Activated CD4-positive, alpha-beta T cell treated with anti-CD3 and anti-CD28 coated beads, Interleukin-10, Interleukin-2, amounts not matched to agents 100 ng/mL and 50 ng/mL, durations not matched to agents 16 hours and 8 hours (primary cell): ENCODE results near the gene CCDC174.
"Not testable (repeated sequence)": the region's sequence is repeated elsewhere in the genome, so short reads cannot be mapped to it uniquely, and the experiment has no call there.

ENCODE experiments used
- DNase-seq: peaks from one replicate; pipeline ENCODE4 v3.0.0-alpha.2; 2020

Gene CCDC174

DNA sequence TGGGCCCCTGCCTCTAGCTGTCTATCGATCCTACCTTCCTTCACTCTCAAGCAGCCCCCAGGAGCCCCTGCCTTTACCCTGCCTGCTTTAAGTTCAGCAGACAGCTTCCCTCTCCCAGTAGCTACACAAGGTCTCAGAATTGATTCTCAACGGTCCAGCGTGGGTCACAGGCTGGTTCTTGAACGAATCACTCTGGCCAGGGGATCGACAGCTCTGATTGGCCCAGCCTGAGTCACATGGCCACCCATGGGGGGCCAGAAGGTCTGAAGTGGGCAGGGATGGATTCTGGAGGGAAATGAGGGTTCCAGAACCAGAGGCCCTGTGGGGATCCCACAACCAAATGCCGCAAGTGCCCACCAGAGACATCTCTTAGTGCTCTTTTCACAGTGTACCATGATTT, 23.7 kb upstream of the CCDC174 start:
- no peak for DNase-seq

DNA sequence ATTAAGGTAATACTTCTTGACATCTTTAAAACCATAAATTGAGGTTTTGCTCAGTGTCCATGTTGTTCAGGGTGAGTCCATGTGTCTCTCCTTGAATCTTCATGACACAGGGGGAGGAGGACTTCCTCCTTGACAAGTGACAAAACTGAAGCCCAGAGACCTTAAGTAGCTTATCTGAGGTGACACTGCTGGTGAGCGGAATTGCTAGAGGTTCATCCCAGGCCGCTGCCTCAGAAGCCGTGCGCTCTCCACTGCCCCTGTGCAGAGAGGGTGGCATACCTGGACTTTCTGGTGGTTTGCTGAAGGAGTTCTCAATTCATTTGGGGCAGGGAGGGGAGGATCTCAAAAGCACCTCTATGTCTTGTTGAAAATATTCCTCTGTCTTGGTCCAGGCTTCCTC, 23.2 kb upstream of the CCDC174 start:
- no peak for DNase-seq

DNA sequence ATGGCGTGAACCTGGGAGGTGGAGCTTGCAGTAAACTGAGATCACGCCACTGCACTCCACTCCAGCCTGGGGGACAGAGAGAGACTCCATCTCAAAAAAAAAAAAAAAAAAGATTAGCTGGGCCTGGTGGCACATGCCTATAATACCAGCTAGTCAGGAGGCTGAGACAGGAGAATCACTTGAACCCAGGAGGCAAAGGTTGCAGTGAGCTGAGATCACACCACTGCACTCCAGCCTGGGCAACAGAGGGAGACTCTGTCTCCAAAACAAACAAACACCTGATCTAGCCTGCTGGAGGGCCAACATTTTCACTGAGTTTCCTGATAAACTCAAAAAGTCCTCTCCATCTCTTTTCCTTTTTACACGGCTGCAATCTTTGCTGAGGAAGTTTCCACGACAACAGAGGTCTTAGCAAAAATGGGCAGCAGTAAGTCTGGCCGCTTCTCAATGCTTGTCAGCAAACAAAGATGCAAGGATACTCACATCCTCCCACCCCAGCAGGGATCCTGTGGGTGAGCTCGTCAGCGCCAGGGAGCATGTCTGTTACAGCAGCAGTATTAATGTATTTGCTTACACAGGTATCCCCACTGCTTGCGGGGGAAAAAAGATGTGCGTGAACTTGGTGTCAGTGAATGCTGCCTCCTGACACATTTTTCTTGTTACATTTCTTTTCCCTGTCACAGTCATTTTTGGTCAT, 21.0 kb upstream of the CCDC174 start:
- DNase-seq, result no peak

DNA sequence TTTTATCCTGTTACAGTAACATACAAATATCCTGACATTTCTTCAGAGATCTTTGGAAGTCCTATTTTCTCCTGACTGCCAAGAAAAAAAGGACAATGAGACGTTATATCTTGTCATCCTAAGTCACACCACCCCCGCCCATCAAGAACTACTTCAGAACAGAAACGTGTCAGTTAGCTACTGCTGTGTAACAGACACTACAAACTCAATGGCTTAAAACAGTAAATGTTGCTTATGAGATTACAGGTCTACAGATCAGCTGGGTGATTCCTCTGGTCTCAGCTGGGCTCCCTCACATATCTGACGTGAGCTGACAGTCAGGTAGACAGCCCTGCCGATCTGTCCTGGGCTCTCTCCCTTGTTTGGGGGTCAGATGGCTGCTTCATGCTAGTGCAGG, 20.5 kb upstream of the CCDC174 start:
- no peak for DNase-seq

DNA sequence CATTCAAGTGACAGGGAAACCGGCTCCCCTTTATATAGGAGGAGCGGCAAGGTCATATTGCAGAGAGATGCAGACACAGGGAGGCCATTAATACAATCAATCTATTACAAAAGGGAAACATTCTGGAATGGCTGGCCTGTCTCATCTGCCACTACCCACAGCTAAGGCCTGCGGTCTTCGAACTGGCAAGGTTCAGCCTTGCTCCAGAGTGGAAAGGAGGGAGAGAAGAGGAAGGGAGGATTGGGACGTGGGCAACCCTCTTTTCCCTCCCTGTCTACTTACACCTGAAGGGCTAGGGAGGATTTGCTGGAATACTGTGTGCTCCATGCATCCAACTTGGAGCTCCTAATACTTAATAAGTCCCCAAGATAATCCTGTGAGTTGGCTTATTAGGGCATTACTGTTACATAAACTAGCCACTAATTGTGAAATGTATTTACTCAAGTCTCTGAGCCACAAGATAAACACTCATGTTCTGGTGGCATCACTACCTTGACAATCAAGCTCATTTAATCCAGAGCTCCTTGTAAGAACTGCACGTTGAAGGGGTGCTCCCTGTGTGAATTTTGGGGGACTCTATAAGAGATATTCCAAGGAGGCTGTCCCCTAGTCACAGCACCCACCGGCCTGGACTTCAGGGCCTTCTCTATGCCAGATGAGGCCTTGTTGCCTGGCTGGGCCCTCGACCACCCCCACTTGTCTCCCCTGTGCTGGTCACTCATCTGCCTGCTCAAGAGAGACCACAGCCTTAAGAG, 19.7 kb upstream of the CCDC174 start:
- no peak for DNase-seq

DNA sequence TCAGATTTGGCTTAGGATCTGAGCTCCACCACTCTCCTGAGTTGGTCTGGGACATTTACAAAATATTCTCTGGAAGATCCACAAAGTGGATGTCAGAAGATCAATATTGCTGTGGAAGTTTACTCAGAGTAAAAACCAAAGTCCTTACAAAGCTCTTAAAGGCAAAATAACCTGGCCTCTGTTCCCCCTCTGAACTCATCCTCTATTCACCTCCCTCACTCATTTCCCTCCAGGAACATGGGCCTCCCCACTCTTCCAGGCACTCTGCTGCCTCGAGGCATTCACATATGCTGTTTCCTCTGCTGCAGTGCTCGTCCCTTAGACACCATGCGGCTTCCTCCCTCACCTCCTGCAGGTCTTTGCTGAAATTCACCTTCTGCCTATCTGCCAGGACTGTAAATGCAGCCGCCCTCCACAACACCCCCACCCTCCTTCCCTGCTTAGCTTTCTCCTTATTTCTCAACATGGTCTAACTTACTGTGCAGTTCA, 19.1 kb upstream of the CCDC174 start:
- DNase-seq, result no peak

DNA sequence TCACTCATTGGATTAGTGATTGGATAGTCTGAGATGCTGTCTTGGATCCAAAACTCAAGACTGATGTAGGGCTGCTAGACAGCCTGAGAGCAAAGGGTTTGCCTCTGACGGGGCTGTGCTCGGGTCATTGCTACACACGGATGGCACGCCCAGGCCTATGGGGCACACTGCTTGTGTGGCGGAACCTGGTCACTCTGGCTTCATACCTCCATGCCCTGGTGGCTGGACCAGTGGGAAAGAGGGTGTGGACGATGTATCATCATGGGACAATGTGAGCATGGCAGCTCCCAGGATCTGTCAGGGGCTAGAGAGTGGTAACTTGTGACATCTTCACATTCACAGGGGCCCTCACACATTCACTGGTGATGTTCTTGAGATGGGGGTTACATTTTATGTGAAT, 18.1 kb upstream of the CCDC174 start:
- DNase-seq, result no peak

DNA sequence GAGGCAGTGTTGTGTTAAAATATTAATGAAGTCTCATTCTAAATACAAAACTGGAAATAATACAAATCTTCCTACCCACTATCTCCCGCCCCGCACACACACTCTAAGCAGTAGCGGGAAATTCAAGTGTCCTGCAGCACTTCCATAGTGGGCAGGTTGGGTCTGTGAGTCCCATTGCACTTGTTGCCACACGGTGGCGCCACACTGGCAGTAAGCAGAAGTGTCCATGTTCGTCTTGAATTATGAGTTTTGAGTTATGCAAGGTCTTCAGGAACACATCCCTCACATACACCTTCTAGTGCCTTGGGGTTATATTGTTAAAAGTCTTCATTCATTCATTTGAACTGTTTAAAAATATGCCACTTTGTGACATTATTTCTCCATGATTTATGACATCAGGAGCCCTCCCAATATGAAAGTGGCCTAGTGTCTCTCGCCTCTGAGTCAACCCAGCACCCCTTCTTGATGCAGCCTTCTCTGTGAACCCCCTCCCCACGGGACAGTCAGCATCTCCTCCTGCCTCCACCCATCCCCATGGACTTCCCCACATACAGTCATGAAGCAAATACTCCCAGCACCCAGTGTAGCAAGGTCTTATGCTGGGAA, 17.6 kb upstream of the CCDC174 start:
- DNase-seq, result peak; percentile 64

DNA sequence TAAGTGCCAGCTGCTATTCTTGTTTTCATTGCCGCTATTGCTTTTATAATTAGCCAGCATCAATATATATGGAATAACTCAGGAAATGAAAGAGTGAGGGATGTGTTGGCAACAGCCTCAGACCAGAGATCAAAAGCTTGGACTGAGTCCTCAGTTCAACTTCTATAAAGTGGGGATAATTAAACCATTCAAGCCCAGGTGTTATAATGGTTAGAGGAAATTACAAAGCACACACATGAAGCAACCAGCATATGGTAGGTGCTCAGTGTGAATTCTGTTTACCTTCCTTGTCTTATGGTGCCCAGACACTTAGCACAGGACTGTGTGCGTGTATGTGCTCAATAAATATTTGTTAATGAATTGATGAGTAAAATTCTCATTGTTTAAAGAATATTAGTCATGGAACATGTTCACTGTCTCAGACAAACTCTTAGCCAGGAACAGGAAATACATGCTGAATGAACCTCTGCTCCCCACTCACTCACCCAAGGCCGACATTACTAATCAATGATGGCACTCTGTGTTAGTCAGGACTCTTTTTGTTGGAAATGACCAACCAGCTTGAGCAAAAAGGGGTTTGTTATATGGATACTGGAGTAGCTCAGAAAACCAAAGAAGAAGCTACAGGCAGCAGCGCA, 16.7 kb upstream of the CCDC174 start:
- no peak for DNase-seq

DNA sequence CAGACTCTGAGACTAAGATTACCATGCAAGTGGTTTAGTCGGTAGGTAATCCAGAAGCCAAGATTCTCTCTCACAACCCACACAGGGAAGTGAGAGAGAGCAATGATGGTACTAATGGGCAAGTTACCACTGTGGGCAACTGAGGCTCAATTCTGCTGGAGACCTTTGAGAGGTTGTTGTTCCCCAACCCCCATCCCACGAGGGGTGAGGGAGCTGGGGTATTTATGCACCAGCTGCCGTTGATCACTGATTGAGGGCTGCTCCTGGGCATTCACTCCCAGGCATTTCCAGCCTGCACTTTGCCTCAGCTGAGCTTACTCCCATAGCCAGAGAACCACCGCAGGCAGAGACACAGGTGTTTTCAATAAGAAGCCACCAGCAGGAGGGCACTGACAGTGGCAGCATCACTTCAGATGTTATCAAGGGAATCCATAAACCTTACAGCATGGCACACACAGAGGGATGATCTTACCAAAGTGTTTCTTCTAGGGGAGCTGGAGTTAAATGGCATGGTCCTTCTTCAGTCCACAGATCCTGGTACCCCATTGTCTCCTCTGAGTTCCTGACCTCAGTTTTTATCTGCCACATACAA, 15.0 kb upstream of the CCDC174 start:
- DNase-seq, result no peak

DNA sequence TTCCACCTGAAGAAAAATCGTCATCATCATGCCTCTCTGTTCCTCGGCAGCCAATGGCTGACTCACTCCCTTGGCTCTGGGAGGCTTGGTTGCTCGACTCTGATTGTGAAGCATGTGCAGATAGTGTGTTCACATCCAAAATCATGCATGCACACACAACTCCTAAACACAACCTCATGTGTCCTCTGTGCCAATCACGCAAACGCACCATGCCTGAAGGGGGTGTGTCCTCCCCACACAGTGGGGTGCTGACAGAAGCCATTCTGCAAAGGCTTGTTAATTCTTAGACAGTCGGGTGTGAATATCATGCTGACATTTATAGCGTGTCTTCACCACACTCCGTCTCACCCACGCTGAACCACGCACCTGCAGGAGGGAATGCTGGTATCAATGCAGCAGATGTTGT, 11.4 kb upstream of the CCDC174 start:
- DNase-seq, result no peak

DNA sequence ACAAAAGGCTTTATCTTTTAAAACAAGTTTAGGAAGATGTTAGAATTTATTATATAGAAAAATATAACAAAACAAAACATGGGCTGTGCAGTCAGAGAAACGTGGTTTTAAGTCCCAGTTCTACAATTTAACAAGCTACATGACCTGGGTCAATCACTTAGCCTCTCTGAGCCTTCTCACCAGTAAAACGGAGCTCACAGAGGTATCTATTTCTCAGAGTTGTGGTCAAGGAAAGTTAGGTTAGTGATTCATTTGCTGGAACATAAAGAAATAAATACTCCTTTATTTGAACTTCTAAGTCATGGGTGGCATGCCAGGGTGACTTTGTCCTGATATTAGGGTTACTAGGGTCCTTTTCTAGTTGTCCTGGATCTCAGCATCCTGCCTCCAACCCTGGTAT, 10.8 kb upstream of the CCDC174 start:
- DNase-seq, result no peak

DNA sequence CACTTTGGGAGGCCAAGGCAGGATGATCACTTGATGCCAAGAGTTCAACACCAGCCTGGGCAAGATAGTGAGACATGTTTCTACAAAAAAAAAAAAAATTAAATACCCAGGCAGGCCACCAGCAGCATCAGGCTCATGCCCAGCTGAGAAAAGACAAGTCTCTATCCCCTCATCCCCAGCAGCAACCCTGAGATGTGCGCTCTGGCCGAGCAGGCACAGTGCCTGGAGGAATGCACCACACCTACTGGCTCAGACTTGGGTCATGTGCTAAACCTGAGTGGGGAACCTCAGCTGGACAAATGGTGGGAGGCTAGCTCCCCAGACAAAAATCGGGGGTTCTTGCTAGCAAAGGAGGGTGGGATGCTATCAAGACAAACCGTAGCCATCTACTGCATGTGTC, 10.2 kb upstream of the CCDC174 start:
- DNase-seq, result no peak

DNA sequence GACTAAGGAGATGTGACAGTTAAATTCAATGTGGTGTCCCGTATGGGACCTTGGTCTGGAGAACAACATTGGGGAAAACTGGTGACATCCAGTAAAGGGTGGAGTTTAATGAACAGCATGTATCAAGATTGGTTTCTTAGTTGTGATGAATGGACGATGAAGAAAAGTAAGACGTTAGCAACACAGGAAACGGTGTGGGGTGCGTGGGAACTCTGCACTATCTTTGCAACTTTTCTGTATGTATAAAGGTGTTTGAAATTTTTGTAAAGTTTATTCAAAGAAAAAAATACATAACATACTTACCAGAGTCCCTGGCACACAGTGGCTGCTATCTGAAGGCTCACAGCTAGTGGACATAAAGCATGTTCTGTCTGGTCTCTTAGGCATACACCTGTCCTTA, 6.1 kb upstream of the CCDC174 start:
- no peak for DNase-seq

DNA sequence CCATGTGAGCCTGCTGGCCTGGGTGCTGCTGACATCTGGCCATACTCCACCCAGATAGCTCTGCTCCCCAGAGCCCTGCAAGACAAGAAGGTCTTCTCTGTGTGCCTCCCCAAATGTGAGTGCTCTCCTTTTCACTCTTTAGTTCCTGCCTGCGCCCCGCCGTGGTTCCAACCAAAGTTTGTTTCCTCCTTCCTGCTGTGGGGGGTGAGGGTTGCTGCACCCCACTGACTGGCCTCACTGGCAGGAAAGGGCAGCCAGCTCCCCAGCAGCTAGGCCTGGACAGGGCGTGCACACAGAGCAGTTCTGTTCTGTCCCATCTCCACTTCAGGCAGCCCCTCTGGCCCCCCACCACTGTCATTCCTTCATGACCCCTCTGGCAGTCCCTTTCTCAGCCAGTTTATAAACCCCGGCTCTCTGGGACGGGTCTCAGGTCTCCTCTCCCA, 5.4 kb upstream of the CCDC174 start:
- no peak for DNase-seq

DNA sequence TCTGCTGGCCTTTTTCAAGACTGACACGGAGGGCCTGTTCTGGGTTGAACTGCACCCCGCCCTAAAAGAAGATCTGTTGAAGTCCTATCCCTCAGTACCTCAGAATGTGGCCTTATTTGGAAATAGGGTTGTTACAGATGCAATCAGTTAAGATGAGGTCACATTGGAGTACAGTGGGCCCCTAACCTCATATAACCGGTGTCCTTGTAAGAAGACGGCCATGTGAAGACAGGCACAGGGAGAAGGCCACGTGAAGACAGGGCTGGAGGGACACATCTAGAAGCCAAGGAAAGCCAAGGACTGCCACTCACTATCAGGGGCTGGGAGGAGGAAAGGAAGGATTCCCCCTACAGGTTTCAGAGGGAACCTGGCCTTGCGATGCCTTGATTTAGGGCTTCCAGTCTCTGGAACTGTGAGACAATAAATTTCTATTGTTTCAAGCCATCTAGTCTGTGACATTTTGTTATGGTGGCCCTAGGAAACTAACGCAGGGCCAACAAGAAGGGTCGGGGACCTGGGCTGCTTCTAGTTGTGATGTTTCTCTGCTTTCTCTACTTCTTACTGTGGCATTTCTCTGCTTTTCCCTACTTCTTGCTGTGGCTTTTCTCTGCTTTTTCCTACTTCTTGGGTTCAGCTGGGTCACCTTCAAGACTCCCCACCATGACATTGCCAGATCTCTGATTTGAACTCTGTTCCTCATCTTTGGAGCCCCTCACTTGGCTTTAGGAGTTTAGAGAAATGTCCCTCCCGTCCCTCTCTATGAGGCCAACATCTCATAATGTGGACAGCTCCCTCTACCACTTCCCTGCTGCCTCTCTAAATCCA, 4.8 kb upstream of the CCDC174 start:
- DNase-seq, result no peak

DNA sequence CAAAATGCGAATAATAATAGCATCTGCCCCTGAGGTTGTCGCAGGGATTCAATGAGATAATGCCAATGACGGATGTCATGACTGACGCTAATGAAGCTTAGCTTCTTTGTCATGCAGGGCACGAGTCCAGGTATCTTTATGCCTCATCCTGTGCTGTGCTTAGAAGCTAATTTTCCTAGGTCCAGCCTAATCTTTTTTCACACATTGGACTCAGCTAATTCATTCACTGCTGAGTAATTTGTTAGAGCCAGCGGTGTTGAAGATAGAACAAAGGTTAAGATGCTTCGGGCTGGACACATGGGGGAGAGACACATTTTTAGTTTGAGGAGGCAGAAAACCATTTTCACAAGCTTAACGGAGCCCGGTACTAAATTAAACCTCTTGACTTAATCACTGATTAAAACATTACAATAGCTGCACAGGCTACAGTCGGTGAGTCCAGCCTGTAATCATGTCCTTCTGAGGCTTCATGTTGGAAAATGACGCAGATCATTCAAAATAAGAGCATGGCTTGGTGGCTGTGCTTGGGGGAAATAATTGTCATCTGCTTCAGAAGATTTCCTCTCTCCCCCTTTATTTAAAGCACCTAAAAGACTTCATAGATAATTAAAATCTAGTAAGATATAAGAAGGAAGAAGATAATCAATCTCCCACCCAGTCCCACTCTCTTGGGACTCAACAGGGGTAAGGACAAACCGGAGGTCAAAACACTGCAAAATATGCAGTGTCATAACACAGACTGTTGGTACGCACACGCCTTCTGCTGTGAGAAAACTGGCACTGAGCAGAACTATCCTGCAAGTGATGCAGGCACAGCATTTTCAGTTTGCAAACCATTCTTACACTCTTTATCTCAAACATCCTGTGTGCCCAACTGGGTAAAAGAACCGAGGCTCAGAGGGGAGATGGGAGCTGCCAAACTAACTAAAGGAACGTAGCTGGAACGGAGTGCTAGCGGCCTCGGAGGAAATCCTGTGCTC, 3.3 kb upstream of the CCDC174 start:
- no peak for DNase-seq

DNA sequence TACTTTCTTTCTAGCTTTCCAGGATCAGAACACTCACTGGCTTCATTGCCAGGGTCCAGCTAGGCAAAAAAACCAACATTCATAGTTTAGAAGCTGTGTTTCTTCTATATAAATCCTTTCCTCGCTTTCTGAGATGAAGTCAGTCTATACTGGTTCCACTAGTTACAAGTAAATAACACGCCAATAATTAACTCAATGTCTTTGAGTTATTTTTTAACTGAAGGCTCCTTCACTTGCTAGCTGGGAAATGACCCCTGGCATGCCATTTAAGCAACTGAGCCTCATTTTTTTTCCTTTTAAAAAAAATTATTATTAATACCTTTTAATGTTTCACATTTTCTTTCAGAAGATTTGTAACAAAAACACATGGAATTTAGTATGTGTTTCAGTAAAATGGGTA, 2.1 kb upstream of the CCDC174 start:
- no peak for DNase-seq

DNA sequence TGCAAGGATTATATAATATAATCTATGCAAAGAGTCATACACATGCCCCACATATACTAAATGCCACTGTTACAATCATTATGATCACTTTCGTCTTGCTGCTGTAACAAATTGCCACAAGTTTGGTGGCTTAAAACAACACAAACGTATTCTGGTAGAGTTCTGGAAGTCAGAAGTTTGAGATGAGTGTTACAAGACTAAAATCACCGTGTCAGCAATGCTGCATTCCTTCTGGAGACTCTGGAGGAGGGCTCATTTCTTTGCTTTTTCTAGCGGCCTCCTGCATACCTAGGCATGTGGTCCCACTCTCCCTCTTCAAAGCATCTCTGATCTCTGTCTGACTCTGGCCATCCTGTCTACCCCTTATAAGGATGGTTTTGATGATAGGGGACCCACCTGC, 1.4 kb upstream of the CCDC174 start:
- DNase-seq, result no peak

DNA sequence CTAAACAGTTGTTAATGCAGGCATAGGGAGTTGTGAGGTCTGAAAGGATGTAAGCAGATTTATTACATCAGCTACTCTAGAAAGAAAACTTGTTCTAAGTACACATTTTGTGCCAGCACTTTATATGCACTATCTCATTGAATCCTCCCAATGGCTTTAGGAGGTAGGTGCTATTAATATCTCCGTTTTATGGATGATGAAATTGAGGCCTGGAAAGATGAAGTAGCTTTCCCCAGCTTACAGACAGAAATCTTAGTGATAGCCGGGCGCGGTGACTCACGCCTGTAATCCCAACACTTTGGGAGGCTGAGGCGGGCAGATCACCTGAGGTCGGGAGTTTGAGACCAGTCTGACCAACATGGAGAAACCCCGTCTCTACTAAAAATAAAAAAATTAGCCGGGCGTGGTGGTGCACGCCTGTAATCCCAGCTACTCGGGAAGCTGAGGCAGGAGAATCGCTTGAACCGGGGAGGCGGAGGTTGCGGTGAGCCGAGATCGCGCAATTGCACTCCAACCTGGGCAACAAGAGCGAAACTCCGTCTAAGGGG, 872 bp downstream of the CCDC174 start:
- DNase-seq, result not testable (repeated sequence)

DNA sequence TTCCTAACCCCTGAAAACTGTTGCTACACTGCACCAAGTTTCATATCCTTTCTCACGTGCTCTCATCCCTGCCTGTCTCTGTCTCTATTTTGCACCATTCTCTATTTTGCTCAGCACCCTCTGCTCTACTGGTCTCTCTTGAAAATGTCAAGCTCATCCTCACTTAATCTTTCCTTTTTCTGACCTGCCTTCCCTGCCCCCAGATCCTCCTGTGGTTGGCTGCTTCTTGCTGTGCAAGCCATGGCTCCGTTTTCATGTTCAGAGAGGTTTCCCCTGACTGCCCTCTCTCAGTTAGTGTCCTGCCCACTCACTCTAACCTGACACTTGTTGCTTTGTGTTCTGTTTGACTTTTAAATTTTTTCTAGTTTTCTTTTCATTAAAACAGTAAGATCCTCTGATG, 6.0 kb downstream of the CCDC174 start:
- DNase-seq, result no peak
